DMS53 treated with DMSO at 0.1 percent for 48 hours (cell line): Measurements from ENCODE around the gene TEX13D.
A peak's percentile ranks its signal among the peaks of the same experiment; 100 is the strongest.
"Not testable (repeated sequence)": the region's sequence is repeated elsewhere in the genome, so short reads cannot be mapped to it uniquely, and the experiment has no call there.

Experiments used
- DNase-seq: peaks from one replicate; lab custom pipeline; 2025; ENCODE audit not compliant: unreplicated experiment; lab: John Stamatoyannopoulos, UW

TEX13D gene

GRCh38 chrX:124332481-124333424 lies at the start of gene TEX13D:
TEX13D (plus strand) TSS chrX:124332660; CDS start chrX:124332918, 258 bp downstream.
- DNase-seq = no peak

- DNase-seq = peak; percentile 51
Observed at GRCh38 chrX:124289443-124289842, 43.0 kb upstream of the TEX13D start.

GRCh38 chrX:124293810-124294209 lies 38.6 kb upstream of the TEX13D start:
- DNase-seq = no peak

GRCh38 chrX:124299323-124299722 lies 33.1 kb upstream of the TEX13D start:
- not testable (repeated sequence) for DNase-seq

- DNase-seq = no peak
Observed at GRCh38 chrX:124300405-124300804, 32.1 kb upstream of the TEX13D start.

DNA sequence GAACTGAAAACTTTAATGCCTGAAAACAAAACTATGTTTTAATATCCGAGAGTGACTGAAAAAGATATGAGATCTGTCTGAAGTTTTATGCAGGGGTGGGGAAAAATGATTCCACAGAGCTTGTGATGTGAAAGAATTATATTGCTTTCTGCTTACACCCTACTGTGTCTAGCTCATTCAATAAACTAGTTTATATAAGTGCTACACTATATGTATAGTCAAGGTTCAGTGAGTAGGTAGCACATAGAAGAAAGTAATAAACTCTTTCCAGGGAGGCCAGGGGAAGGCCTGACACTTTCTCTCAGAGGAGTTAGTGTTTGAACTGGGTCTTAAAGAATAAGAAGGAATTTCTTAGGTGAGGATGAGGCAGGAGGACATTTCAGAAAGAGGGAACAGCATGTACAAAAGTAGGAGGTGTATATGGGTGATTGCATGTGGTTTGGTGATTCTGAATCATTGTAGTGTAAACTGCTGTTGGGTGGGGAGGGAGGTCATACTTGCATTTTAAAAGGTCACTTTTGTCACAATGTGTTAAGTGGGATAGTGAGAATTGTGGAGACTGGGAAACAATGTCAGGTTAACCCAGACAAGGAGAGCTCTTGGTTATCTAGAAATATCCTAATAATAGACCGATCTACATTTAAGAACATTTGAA lies 25.1 kb upstream of the TEX13D start:
- peak; percentile 15 for DNase-seq

DNA sequence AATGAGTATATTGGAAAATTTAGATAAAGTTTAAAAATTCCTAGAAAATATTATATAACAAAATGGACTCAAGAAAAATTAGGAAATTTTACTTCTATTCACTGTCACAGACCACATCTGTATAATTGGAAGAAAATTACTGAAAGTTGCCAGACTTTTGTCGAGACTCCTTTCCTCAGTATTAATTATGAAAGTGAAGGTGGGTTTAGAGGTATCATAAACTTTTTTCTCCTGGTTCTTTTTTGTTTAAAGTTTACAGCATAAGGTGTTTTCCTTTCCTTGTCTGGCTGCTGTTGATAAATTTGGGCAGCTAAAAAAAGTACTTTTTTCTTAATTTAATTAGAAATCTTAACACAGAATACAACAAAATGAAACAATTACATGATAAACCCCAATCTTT lies 6.7 kb upstream of the TEX13D start:
- no peak for DNase-seq

DNA sequence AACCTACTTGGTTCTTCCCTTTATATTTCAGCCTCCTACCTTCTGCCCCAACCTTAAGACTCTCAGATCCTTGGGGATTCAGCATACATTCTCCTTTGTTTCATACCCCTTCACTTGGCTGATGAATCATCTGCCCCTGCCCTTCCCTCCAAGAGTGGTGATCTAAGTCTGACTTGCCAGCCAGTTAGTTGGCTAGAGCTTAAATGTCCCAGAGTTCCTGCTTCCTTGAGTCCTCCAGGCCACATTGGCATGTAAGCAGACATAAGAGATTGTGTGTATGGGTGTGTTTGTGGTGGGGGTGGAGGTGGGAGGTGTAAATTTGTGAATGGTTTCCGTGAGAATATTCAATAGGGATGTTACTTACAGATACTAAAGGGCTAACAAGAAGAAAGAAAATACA lies 3.7 kb upstream of the TEX13D start:
- no peak for DNase-seq

DNA sequence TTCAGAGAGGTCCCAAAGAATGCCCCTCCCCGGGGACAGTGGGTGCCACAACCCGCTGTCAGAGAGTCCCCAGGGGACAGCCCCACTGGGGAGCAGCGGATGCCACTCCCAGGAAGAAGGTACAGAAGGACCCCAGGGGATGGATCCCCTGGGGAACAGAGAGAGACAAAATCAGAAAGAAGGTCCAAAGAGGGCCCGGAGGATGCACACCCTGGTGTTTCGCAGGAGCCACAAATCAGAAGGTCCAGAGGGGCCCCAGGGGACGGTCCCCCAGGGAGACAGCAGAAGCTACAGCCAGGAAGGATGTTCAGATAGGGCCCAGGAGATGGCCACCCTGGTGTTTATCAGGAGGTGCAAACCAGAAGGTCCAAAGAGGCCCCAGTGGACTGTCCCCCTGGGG lies 1.4 kb downstream of the TEX13D start:
- DNase-seq = no peak

DNA sequence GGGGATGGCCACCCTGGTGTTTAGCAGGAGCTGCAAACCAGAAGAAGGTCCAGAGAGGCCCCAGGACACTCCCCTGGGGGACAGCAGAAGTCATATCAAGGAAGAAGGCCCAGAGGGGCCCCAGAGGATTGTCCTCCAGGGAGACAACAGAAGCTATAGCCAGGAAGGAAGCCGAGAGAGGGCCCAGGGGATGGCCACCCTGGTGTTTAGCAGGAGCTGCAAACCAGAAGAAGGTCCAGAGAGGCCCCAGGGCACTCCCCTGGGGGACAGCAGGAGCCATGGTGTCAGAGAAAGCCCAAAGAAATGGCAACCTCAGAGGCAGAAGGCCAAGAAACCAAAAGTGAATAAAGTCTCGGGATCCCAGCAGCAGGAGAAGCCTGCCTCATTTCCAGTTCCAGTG lies 2.1 kb downstream of the TEX13D start:
- DNase-seq = not testable (repeated sequence)

DNA sequence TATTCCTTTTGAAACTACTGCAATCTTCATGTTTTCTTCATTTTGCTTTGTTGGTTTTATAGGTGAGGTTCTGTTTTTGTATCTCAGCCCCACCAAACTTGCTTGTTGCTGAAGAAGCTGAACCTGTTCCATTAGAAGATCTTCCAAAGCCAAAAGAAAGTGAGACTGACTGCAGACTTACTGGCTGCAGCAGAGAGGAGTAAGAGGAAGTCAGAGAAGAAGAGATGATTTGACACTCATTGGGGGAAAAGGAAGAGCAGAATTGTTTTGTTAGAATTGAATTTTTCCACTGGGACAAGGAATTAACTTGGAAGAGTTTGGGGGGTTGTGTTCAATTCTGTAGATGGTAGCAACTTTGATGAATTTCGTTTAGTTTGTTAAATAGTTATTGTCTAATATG lies 3.1 kb downstream of the TEX13D start:
- no peak for DNase-seq

GRCh38 chrX:124337916-124338315 lies 5.5 kb downstream of the TEX13D start:
- DNase-seq = no peak

GRCh38 chrX:124338733-124339514 lies 6.5 kb downstream of the TEX13D start:
- DNase-seq = no peak

GRCh38 chrX:124341396-124342132 lies 9.1 kb downstream of the TEX13D start:
- no peak for DNase-seq

- DNase-seq = no peak
Observed at GRCh38 chrX:124342174-124342867, 9.9 kb downstream of the TEX13D start.

- no peak for DNase-seq
Observed at GRCh38 chrX:124343016-124343415, 10.6 kb downstream of the TEX13D start.

- no peak for DNase-seq
Observed at GRCh38 chrX:124344246-124344645, 11.8 kb downstream of the TEX13D start.

DNA sequence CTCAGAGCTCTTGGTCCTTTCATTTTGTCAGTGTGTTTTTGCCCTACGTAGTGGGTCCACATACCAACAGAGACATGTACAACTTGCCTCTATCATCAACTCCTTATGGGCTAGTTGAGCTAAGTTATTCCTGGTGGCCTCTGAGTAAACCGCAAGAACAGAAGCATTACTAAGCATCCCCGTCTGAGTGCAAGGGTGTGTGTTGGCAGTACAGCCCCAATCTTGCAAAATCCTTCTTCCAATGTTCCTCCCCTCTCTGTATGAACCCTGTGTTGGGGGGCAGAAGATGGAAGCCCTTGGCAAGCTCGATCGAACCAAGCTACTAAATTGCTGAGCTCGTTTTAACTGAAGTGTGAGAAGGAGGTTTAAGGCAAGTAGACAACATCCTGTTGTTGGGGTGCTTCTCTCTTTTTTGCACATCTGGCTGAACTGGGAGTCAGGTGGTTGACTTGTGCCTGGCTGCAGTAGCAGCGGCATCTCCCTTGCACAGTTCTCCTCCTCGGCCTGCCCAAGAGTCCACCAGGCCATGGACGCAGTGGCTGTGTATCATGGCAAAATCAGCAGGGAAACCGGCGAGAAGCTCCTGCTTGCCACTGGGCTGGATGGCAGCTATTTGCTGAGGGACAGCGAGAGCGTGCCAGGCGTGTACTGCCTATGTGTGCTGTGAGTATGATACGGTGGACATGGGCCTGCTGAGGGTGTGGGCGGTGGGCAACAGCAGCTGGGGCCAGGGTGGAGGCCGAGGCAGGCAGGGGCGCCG lies 13.8 kb downstream of the TEX13D start, which contains the start of gene SH2D1A:
Gene SH2D1A (plus strand): TSS at position 447 of the 760 bp plus-strand sequence. CDS start 80 bp downstream, at position 527.
- DNase-seq = no peak

DNA sequence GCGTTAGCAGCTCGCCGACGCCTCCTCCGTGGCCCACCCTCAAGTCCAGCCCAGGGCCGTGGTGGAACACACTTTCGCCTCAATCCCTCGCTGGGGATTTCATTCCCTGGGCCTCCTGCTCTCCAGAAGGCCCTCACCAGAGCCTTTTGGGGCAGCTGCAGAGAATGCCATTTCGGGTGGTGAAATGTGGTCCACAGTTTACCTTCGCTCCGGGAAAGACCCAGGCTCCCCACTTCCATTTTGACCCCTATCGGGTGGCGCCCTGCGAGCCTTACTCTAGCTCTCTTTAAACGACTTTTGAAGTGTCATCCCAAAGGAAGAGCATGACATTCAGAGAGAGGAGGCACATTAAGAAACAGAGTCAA lies 14.4 kb downstream of the TEX13D start:
- DNase-seq = no peak
